T-helper 9 cell (primary cell): Measurements from ENCODE around the gene PCYT2.

ENCODE experiments used
- DNase-seq: peaks from one replicate; pipeline ENCODE4 v3.0.0-alpha.2; 2020

Gene PCYT2

GRCh38 chr17:81851423-81851822, 59.8 kb downstream of the PCYT2 start:
- no peak for DNase-seq
